ENCODE data around the gene GHRHR.

DNA sequence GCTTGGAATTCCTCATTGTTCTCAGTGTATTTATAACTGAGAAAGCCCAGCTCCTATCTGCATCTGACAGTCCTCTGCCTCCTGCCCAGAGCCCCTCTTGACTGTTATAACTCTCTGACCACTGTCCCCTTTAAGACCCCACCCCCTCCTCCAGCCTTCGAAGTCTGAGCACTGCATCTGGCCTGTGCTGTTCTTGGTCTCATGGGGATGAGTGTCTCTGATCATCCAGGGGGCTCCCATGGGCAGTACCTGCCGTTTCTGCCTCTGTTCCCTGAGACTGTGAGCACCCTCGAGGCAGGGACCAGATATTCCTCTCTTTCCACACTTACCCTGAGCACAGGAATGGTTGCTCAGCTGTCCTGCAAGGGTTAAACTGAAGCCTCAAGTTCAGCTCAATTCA lies 7.7 kb downstream of the GHRHR start:
- TF ChIP-seq POLR2A (IDR thresholded peaks at IDR 0.05; ENCODE audit: low read depth, low read length) = no peak
- no peak for TF ChIP-seq FOS (IDR thresholded peaks at IDR 0.05; ENCODE audit: borderline replicate concordance, extremely low read depth, insufficient read length)
- no peak for TF ChIP-seq EGR1 (IDR thresholded peaks at IDR 0.05; ENCODE audit: borderline replicate concordance in 1 of 2, low read depth in 2 of 2, low read length in 2 of 2)
- TF ChIP-seq, protein P1, sequence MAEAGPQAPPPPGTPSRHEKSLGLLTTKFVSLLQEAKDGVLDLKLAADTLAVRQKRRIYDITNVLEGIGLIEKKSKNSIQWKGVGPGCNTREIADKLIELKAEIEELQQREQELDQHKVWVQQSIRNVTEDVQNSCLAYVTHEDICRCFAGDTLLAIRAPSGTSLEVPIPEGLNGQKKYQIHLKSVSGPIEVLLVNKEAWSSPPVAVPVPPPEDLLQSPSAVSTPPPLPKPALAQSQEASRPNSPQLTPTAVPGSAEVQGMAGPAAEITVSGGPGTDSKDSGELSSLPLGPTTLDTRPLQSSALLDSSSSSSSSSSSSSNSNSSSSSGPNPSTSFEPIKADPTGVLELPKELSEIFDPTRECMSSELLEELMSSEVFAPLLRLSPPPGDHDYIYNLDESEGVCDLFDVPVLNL (IDR thresholded peaks at IDR 0.05; ENCODE audit: low read depth, low read length) = no peak
- TF ChIP-seq CBX5 (IDR thresholded peaks at IDR 0.05; ENCODE audit: low read depth) = no peak
- TF ChIP-seq EP300 (IDR thresholded peaks at IDR 0.05; ENCODE audit: borderline replicate concordance in 1 of 2, control insufficient read depth in 1 of 2, low read depth in 2 of 2, low read length in 2 of 2) = no peak
- no peak for TF ChIP-seq ZNF622 (IDR thresholded peaks at IDR 0.05)
- TF ChIP-seq CREM (IDR thresholded peaks at IDR 0.05; ENCODE audit: low read depth) = no peak
- TF ChIP-seq MXI1 (IDR thresholded peaks at IDR 0.05; ENCODE audit: low read depth, low read length) = no peak
- TF ChIP-seq, protein P2, sequence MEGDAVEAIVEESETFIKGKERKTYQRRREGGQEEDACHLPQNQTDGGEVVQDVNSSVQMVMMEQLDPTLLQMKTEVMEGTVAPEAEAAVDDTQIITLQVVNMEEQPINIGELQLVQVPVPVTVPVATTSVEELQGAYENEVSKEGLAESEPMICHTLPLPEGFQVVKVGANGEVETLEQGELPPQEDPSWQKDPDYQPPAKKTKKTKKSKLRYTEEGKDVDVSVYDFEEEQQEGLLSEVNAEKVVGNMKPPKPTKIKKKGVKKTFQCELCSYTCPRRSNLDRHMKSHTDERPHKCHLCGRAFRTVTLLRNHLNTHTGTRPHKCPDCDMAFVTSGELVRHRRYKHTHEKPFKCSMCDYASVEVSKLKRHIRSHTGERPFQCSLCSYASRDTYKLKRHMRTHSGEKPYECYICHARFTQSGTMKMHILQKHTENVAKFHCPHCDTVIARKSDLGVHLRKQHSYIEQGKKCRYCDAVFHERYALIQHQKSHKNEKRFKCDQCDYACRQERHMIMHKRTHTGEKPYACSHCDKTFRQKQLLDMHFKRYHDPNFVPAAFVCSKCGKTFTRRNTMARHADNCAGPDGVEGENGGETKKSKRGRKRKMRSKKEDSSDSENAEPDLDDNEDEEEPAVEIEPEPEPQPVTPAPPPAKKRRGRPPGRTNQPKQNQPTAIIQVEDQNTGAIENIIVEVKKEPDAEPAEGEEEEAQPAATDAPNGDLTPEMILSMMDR (IDR thresholded peaks at IDR 0.05 in 2 of 3, conservative IDR thresholded peaks at IDR 0.05 in 1 of 3; ENCODE audit: control insufficient read depth in 2 of 3, extremely low read depth in 1 of 3, insufficient read depth in 1 of 3, low read depth in 3 of 3, low read length in 3 of 3) = no peak
- TF ChIP-seq BRCA1 (IDR thresholded peaks at IDR 0.05; ENCODE audit: low read depth, low read length) = no peak
- TF ChIP-seq EZH2 (IDR thresholded peaks at IDR 0.05; ENCODE audit: borderline replicate concordance, control insufficient read depth, low read depth, low read length) = no peak

All from GM12878 (cell line).